HCEC 1CT (cell line): ENCODE data around the gene TTI1.
A peak's percentile ranks its signal among the peaks of the same experiment; 100 is the strongest.
"Not testable (repeated sequence)": the region's sequence is repeated elsewhere in the genome, so short reads cannot be mapped to it uniquely, and the experiment has no call there.

Source experiments
- DNase-seq: peaks from one replicate; pipeline ENCODE4 v3.0.0-alpha.2; 2017

Gene TTI1

GRCh38 chr20:37986873-37987601, 46.2 kb downstream of the TTI1 start:
- DNase-seq = no peak

DNA sequence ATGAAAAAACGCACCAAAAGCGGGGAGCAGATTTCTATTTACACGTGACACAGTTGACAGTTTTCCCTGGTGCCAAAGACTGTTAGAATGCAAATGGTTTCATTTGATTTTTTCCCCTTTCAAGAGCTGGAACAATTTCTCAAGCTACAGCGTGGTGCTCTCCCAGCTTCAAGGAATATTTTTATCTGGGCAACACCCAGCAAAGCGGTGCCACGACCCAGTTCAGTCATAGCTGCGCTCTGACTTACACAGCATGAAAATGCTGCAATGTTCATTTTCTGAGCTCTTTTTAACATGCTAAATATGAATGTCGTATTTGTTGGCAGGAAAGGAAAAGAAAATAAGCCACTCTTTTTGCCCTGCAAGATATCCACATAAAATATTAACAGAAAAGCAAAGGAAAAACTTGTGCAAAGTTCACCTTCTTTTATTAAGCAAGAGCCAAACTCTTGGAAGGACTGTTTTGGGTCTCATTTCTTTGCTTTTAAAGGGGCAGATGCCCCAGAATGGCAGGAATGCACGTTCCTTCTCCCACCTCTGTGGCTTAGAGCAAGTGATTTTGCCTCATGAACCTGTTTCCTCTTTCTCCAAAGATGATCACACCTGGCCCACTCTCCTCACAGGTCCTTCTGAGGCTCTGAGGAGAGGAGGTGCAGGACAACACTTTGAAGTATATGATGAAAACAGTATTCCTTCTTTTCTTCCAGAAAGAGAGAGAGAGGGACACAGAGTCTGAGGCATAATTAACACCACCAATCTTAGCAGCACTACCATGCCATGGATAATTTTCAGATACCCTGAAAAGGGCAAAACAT, 47.0 kb downstream of the TTI1 start:
- no peak for DNase-seq

- DNase-seq = no peak
Measured at GRCh38 chr20:37984018-37984785, 49.1 kb downstream of the TTI1 start.

GRCh38 chr20:37983286-37983685, 50.0 kb downstream of the TTI1 start:
- DNase-seq = no peak

DNA sequence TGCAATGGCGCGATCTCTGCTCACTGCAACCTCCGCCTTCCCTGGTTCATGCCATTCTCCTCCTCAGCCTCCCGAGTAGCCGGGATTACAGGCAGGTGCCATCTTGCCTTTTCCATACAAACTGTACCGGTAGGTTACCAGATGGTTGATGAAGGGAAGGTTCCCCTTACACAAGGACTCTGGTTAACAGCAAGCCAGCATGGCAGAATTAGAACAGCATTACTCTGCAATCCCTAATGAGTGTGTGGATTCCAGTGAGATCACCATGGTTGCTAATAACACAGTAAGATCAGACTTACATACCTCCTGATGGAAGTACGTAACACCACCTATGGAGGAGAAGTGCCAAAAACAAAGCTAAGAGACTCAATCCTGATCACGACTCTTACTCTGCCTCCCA, 51.7 kb downstream of the TTI1 start:
- DNase-seq = no peak

GRCh38 chr20:37980876-37981275, 52.4 kb downstream of the TTI1 start:
- DNase-seq = no peak

- no peak for DNase-seq
Measured at GRCh38 chr20:37980383-37980782, 52.9 kb downstream of the TTI1 start.

- DNase-seq = no peak
Measured at GRCh38 chr20:37979021-37979985, 54.0 kb downstream of the TTI1 start.

DNA sequence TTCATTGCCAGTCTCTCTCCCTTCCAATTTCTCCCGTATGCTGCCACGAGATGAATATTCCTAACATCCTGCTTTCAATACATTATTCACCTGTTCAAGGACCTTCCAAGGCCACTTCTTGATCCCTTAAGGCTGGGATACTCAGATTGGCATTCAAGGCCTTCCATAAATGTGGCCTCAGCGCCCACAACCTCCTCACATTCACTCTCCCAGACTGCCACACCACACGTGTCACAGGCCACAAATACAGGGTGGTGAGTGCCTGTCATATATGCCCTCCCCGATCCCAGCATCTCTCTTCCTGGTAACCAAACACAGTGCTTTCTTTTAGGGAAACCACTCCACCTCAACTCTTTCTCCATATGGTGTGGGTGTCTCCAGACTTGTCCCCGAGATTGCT, 55.5 kb downstream of the TTI1 start:
- DNase-seq = no peak

DNA sequence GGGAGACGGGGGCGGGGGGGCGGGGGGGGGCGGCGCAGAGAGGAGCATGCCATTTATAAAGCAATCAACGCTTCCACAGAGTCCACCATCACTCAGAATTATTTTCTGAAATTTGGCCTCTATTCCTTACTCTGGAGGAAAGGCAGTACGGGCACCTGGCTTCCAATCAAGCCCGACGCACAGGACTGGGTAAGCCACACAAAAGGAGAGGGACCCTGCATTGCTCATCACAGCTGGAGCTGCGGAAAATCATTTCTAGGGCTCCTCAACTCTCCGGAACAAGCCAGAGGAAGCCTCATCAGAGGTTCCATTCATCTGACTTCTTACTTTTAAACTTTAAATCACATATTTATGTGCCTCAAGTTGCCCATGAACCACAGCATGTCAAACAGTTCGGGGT, 55.9 kb downstream of the TTI1 start:
- no peak for DNase-seq

- no peak for DNase-seq
Measured at GRCh38 chr20:37976887-37977286, 56.4 kb downstream of the TTI1 start.

DNA sequence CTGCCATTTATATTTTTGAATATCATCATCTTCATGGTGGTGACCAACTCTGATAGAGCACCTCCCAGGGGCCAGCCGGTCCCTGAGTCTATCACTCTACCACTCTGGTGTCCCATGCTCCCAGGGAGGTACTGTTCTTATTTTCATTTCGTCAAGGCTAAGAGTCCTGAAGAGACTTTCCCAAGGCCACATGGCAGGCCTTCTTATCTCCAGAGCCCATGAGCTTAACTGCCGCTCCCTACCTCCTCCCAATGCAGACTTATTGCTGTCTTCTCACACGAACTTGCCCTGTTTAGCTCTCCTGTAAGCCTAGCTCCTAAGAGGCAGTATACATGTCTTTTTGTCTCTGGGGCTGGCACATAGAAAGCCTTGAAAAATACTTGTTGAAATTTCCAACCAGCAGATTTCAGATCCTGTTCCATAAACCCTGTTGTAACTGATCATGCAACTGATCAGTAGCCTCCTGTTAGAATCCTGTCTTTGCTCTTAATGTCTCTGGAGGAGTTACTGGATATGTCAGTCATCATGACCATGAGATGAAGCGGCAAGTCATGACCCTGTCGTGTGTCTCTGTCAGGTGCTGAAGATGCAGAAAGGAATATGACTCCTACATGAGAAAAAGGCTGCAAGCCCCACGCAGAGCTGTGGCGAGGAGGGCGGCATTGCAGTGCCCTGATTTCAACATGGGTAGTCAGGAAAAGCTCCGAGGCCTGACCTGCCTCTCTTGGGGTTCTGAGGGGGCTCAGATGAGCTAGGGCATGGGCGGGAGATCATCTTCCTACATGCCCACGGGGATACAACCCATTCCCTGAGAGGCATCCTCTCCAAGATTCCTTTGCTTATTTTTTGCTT, 60.0 kb downstream of the TTI1 start:
- DNase-seq = no peak

DNA sequence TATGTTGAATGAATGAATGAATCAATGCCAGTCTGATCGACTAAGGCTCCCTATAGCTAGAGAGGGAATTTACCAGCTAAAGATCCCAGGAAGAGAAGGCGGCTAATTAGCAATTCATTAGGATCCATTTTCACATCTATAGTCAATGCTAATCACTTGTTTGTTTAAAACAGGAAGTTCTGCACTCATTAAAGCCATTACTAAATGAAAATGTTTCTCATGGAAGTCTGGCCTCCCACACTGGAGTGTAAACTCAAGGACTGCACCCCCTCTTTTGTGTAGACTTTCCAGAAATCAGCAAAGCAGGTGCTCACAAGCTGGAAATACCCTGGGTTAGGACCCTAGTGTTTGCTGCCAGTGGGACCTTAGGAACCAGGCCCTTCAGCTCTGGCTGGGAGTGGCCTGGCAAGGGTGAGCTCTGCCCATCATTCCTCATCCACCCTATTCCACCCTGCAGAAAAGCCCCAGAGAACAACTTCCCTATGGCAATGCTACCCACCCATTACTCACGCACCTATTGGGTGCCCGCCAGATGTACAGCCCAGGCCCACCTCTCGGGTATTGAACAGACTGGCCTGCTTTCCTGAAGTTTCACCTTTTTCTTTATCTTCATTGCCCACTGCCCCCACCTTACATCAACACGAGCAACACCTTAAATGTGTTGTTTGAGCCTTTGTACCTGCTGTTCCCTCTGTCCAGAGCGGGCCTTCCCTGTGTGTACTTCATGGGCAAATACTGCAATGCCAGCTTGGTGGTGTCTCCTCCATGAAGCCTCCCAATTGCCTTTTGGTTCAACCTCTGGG, 60.8 kb downstream of the TTI1 start:
- DNase-seq = no peak

DNA sequence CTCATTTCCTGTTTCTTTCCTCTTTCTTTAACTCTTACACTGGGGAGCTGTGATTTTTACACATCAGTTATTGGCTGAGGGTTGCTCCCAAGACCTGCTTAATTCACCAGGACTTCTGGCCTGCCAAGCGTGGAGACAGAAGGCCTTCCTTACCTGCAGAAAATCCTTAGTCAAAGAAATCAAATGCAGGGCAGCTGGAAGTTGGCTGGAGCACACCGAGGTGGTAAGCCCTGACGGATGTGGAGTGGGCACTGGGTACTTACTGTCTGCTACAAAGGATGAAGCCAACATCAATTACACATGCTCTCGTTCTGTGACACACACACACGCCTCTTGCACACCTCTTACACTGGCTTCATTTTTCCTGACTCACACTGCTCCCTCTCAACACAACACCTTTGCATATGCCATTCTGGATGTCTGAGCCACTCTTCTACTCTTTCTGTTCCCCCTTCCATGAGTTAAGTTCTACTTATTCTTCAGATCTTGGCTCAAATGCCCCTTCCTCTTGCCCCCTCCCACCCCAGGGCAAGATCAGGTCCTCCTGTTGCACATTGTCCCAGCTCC, 61.6 kb downstream of the TTI1 start:
- no peak for DNase-seq

DNA sequence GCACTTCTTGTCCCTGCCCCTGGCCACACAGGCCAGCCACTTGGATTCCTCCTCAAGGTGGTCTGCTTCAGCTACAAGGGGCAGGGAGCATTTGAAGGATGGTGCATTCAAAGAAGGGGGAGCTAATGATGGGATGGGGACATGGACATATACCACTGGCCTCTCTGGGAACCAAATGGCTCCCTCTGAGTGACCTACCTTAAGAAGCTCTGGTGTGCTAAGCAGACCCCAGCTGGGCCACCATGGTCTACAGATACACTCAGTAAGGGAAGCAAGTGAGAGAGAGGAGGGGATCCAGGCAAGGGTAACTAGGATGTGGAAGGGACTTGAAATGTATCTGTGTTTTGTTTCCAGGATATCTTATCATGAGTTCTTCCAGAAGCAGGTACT, 62.4 kb downstream of the TTI1 start:
- no peak for DNase-seq

GRCh38 chr20:37969949-37970855, 63.1 kb downstream of the TTI1 start:
- peak; percentile 59 for DNase-seq

DNA sequence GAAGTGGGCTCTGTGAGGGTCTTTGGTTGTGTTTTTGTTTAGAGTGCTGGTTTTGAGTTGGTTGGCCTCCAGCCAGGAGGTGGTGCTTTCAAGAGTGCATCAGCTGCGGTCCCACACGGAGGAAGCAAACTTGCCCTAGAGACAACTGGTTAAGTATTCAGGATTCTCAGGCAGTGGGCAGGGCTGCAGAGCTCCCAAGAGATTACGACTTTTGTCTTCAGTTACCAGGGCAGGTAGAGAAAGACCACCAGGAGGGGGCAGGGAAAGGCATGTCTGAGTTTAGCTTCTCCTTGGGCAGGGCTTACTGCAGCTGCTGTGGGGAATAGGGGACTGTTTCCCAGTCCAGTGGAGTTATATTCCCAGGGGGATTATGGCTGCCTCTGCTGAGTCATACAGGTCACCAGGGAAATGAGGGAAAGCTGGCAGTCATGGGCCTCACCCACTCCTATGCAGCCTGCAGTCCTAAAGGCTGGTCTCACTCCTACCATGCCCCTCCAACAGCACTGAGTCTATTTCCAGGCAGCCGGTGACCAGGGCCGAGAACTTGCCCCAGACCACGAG, 64.3 kb downstream of the TTI1 start:
- DNase-seq = peak; percentile 30

GRCh38 chr20:37963483-37963882, 69.8 kb downstream of the TTI1 start:
- not testable (repeated sequence) for DNase-seq

DNA sequence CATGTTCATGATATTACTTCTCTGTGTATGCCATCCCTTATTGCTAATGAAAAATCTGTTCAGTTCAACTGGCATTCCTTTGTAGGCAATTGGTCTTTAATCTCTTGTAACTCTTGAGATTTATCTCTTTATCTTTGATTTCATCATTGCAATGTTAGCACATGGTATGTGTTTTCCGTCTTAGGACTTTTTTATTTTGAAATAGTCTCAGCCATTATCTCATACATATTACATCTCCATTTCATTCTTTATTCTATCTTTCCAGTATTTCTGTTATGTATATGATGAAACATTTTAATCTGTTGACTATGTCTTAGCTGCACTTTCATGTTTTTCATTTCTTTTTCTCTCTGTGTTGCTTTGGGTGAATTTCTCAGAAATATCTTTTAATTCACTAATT, 72.2 kb downstream of the TTI1 start:
- DNase-seq = no peak
